GM18526 (cell line): ENCODE results near the gene MTARC1.

ENCODE experiments used
- POLR2A ChIP-seq: IDR thresholded peaks from 3 replicates; pipeline ENCODE4 v1.6.1; 2011; ENCODE audit not compliant: insufficient read length; ENCODE audit errors: extremely low read depth

Gene MTARC1

DNA sequence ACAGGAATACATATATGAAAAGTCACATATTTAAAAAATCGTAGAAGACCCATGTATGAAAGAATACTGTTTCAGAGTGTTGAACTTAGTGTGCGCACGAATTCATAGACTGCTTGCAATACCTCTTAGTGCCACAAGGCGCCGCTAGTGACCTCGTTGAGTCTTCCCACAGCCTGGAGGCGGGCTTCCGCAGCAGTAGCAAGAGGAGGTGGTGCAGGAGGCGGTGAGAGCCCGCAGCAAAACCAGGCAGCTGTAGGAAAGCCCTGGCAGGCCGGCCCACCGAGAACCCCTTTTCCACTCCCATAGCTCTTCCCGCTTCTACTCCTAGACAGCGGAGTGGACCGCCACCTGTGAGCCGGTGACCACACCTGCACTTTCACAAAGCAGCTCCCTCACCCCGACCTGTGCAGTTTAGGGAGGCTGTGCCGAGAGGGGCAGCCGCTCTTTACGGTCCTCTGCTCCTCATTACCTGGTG lies 23.5 kb downstream of the MTARC1 start:
- no peak for TF ChIP-seq POLR2A

DNA sequence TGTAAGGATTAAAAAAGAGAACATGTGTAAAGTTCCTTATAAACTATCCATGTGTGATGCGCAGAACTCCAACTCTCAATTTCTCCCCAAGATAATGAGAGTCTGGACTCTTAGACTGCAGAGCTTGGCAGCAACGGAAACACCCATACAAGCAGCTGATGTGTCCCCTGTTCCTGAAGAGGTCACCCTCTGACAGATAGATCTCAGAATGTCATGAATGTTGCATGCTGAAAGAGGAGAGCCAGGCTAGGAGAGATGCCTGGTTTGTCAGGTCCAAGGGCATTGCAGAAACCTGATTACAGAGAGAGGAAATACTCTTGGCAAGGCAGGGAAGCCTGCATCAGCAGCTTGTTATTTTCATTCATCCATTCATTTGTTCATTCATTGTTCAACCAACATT lies 24.2 kb downstream of the MTARC1 start:
- no peak for TF ChIP-seq POLR2A

DNA sequence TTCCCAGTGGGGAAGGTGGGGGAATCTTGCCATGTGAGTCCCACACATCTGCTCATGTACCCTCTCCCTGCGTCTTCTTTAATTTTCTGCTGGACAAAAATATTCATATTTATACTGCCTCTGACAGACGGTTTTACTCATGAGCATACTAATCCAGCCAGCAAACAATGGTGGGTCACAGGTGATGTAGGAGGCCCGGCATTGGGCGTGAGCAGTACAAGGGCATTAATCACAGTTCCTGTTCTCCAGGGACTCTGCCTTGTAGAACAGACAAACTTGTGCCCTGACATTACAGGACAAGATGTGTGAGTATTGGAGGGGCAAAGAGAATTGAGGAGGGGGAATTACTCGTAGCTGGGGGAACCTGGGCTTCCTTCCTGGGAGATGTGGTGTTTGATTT lies 25.0 kb downstream of the MTARC1 start:
- TF ChIP-seq POLR2A, result no peak

DNA sequence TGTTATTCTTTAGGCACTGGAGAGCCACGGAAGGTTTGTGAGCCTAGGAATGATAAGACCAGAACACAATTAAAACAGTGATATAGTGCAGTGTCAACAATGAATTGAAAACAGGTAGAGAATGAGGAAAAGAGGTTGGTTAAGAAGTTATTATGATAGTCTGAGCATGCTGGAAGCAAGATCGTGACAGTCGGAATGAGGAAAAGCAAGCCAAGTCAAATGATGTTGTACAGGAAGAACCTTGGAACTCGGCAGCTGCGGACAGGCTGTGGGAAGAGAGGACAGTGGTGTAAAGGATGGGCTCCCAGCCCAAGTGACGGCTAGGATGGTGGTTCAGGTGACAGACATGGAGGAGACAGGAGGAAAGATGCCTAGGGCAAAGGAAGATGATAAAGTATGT lies 25.6 kb downstream of the MTARC1 start:
- no peak for TF ChIP-seq POLR2A

DNA sequence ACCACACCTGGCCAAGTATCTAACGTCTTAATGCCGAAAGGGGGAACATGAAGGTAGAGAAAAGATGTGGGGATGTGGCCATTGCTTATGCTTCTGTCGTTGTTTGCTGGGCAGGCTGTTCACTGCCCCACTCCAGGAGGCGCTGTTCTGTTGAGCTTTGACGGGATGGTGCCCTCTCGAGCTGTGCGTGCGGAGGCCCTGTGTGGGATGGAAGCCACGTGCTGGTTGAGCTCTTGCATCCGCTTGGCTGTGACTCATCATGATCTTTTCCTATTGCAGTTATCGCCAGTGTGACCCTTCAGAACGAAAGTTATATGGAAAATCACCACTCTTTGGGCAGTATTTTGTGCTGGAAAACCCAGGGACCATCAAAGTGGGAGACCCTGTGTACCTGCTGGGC lies 26.3 kb downstream of the MTARC1 start:
- TF ChIP-seq POLR2A, result no peak

DNA sequence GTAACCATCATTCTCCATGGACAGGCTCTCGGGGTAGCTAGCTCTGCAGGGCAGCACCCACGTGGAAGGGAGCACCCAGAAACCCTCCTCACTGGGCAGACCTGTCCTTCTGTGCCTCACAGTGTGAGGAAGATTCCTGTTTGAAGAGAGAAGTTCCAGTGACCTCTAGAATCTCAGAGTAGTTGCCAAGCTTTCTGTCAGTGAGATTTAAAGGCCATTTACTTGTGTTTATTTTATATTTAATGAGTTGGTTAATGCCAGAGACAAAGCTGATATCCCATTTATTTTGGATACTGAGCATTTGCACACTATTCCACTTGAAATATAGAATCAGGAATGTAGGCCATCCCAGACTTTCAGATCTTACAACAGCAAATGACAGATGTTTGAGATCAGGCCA lies 28.7 kb downstream of the MTARC1 start:
- no peak for TF ChIP-seq POLR2A

DNA sequence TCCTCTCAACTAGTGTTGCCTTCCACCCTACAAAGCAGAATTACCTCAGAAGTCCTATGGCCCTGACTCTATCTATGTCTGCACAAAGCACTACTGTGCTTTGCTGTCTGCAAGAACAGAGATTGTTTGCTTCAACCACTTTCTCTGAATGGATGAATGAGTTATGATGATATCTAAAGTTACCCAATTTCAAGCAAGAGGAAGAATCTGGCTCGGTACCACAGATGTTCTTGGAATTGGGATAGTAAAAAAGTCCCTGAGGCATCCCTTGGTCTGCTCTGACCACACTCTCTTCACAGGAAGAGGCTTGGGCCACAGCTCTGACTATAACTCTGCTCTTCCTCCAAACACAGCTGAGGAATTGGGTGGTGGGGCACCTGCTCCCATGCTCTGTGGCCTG lies 31.2 kb downstream of the MTARC1 start:
- TF ChIP-seq POLR2A, result no peak

DNA sequence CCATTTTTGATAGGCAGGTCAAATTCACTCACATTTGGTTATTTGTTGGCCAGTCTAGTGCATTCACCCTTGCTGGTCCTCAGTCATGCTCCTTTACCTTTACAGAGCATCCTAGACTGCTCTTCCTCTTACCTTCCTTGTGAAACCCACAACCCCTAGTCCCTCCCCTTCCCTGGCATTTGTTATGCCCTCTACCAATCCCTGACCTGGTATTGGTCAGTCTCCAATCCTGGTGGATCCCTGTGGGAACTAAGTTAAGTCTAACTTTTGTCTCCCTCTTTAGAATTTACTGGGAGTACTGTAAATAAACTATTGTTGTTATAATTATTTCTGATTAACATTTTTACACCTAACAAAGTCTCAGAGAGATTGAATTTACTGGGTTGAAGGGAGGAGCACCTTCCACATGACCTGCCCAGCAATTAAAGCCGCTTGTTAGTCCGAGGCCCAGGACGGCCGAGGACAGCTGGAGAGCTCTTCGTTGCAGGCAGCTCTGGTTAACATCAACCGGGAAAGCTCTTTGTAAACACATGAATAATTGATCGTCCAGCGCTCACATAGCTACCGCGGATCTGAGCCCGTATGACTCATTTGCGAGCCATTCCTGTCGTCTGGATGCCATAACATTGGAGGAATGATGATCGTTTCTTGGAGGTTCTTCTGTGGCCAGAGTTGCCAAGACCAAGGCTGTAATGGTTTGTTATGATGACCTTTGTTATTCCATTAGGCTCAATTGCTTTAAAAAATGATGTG lies 31.9 kb downstream of the MTARC1 start:
- TF ChIP-seq POLR2A, result no peak

DNA sequence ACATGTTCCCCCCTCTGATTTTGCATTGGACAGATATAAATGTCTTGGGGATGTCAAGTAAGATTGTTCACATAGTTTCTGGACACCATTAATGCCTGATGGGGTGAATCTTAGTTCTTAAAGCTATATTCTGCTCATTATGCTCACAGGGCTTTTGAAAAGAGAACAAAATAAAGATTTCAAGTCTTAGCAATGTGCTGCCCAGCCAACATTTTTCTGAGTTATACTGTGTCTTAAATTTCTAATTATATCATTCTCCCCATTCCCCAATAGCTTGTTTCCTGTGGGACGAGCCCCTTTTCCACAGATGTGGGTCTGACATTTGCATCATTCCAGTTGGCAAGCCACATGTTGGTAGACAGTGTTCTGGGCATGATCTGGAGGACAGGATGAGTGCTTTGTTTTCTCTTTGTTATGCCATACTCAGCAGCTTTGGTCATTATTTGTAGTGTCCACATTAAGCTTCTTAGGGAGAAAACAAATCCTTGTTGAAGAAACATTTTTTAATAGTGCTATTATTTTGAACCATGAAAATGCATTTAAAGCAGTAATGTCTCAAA lies 32.8 kb downstream of the MTARC1 start:
- no peak for TF ChIP-seq POLR2A

DNA sequence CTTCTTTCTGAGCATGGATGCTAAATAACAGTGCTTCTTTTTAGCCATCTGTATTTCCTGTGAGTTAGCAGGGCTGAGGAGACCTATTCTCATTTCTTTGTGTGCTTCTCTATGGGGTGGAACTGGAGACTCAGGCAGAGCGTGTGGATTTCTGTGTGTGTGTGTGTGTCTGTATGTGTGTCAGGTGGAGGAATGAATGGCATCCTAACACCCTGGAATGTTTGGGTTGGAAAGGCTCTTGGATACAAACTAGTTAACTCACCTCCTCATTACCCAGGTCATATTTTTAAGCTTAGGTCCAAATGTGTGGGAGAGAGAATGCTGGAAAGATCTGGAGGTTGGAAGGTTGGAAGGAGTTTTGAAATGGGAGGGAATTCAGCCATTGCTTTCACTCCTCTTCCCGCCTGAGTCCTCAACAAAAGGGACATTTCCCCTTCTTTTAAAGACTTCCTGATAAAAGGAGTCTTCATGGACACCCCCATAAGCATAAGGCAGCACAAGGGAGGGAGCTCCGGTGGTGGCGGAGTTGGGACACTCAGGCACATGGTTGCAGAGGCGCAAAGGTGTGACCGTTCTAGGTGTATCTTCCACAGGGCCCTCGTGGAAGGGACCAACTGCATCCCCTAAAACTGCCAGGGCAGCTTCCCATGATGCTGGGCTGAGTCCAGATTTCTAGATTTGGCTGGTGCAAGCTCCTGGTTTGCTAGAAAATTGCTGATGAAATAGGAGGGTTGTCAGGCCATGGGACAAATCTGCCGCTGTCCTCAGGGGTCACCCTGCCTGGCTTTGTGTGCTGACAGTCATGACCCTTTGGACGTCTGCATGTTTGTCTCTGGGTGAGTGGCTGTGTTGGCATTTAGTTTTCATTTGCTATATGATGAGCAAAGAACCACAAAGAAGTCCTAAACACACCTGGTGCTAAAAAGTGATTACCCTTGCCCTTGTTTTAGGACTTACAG lies 37.6 kb downstream of the MTARC1 start:
- no peak for TF ChIP-seq POLR2A

DNA sequence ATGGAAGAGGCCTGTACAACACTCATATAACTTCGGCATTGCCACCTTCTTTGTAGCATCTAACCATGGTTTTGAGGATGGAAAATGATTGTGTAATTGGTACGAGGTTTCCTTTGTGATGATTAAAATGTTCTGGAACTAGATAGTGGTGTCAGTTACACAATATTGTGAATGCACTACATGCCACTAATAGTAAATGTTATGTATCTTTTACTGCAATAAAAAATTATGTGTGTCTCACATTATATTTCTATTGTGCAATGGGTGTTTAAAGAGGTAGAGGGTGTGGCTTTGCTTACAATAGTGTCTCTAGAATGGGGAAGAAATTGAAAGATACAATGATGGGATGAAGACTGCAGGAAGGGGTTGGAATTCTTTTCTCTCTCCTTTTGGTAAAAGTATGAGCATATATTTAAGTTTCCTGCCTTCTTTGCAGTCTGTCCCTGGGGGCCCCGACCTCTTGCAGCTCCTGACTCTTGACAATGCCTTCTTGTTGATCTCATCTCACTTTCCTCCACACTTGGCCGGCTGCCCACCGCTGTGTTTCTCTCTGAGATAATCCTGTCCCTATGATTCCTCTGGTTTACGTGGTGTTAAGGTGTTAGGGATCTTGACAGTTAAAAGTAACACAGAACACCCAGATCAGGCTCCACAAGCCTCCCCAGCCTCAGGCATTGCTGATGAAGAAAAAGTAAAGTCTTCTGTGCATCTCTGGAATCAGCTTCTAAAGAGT lies 39.3 kb downstream of the MTARC1 start:
- no peak for TF ChIP-seq POLR2A

DNA sequence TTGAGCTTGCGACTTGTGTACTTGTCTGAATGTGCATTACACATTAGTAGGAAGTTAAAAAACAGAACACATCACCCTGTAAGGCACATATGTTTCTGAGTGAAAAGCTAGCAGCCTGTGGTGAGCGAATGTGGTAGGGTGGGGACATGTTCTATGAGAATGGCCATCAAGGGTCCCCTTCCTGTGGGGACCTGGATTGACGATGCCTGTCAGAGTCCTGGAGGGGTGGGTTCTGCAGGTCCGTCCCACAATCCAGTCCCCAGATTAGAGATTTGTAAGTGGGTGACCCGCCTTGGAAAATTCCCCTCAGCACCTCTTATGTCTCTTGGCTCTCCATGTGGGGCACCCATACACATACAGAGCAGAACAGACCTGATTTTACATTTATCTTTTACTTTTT lies 40.0 kb downstream of the MTARC1 start:
- no peak for TF ChIP-seq POLR2A

DNA sequence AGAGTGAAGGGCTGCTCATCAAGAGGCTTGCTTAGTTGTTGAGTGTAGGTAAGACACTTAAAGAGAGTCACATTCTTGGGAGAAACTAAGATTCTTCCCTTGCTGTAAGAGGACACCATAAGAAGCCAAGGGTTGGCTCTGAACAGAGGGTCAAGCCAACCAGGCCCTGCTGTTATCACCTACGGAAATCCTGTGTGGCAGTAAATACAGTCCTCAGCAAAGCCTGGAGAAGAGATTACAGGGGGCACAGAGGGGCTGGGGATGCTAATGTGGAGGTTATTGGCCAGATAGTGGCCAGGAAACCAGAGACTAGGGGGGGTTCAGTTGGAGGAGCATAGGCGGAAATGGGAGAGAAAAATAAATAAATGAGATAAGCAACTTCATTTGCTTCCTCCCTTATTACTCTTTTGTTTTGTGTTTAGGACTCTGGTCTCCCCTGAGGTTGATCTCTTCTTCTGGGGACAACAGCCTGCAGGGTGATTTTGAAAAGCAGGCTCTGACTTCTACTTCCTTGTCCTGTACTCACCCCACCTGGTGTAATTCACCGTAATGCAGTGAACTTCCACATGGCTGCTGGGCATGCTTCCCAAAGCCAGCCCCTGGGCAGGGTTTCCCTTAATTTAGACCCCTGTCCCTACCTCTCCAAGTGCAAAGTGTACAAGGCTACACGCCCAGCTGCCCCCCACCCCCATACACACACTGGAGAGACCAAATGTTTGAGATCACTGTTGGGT lies 40.9 kb downstream of the MTARC1 start:
- TF ChIP-seq POLR2A, result no peak

DNA sequence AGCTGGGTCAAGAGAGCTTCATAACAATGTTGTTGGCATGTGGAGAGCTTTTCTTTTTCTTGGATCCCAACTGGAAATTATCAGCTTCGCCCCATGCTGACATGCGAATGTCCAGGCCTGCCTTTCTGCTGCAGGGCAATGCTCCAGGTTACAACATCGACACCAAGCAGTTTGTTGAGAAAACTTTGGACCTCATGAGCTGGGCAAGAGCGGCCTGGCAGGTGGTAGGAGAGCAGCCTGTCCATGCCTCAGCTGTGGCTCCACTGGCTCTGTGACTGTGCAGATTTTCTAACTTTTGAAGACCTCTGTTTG lies 41.4 kb downstream of the MTARC1 start:
- no peak for TF ChIP-seq POLR2A
